IPS-NIHi7 (cell line): ENCODE measurements around the gene RNF113B.

Experiments used
- DNase-seq: peaks from one replicate; pipeline ENCODE4 v3.0.0; 2012; ENCODE audit warnings: mixed read lengths; ENCODE audit errors: extremely low spot score

Gene RNF113B

GRCh38 chr13:98176777-98177608, at the start of gene RNF113B:
Gene RNF113B (minus strand): TSS chr13:98177269. CDS start chr13:98177236, 33 bp downstream.
- no peak for DNase-seq

GRCh38 chr13:98226496-98226895, 49.4 kb upstream of the RNF113B start:
- DNase-seq: no peak

GRCh38 chr13:98225036-98225940, 48.2 kb upstream of the RNF113B start:
- DNase-seq: no peak

- peak; percentile 31 for DNase-seq
Measured at GRCh38 chr13:98224557-98224956, 47.5 kb upstream of the RNF113B start.

- DNase-seq: no peak
Measured at GRCh38 chr13:98223741-98224140, 46.7 kb upstream of the RNF113B start.

GRCh38 chr13:98222816-98223215, 45.7 kb upstream of the RNF113B start:
- no peak for DNase-seq

GRCh38 chr13:98222081-98222554, 45.0 kb upstream of the RNF113B start:
- DNase-seq: no peak

- DNase-seq: no peak
Measured at GRCh38 chr13:98221234-98221633, 44.2 kb upstream of the RNF113B start.

GRCh38 chr13:98220271-98220791, 43.3 kb upstream of the RNF113B start:
- DNase-seq: no peak

GRCh38 chr13:98219685-98220084, 42.6 kb upstream of the RNF113B start:
- no peak for DNase-seq

GRCh38 chr13:98217597-98217996, 40.5 kb upstream of the RNF113B start:
- DNase-seq: no peak

- no peak for DNase-seq
Measured at GRCh38 chr13:98216711-98217285, 39.7 kb upstream of the RNF113B start.

GRCh38 chr13:98216135-98216565, 39.1 kb upstream of the RNF113B start:
- DNase-seq: peak; percentile 35

- DNase-seq: no peak
Measured at GRCh38 chr13:98215508-98215907, 38.4 kb upstream of the RNF113B start.

- DNase-seq: no peak
Measured at GRCh38 chr13:98214707-98215106, 37.6 kb upstream of the RNF113B start.

- DNase-seq: no peak
Measured at GRCh38 chr13:98214008-98214643, 37.1 kb upstream of the RNF113B start.

- DNase-seq: no peak
Measured at GRCh38 chr13:98213354-98213753, 36.3 kb upstream of the RNF113B start.

GRCh38 chr13:98212763-98213162, 35.7 kb upstream of the RNF113B start:
- no peak for DNase-seq

GRCh38 chr13:98208606-98209005, 31.5 kb upstream of the RNF113B start:
- DNase-seq: no peak

GRCh38 chr13:98207416-98207815, 30.3 kb upstream of the RNF113B start:
- no peak for DNase-seq

- no peak for DNase-seq
Measured at GRCh38 chr13:98206946-98207345, 29.9 kb upstream of the RNF113B start.
